AG09309 (cell line): Measurements from ENCODE around the gene ITGA5.
"Not testable (repeated sequence)": the region's sequence is repeated elsewhere in the genome, so short reads cannot be mapped to it uniquely, and the experiment has no call there.

Experiments
- DNase-seq: peaks from one replicate; pipeline ENCODE4 v3.0.0-alpha.2; 2010; ENCODE audit warnings: low read depth
- H3K4me3 ChIP-seq: 2 replicates; pipeline ENCODE4 v1.5.1; 2011; ENCODE audit warnings: mild to moderate bottlenecking, low read depth, low read length, moderate library complexity; ENCODE audit not compliant: control insufficient read depth
- CTCF ChIP-seq: IDR thresholded peaks from 2 replicates; pipeline ENCODE4 v1.5.1; 2011; ENCODE audit warnings: mild to moderate bottlenecking, low read depth, low read length, inconsistent platforms; ENCODE audit not compliant: insufficient read depth, control insufficient read depth; ENCODE audit errors: missing control alignments

The ITGA5 gene

GRCh38 chr12:54358945-54359761, 59.9 kb downstream of the ITGA5 start:
- H3K4me3 ChIP-seq = peak overlapping the region; percentile 78
- peak; percentile 98 for DNase-seq
- no peak for TF ChIP-seq CTCF

- peak overlapping the region; percentile 78 for H3K4me3 ChIP-seq
- TF ChIP-seq CTCF = no peak
- no peak for DNase-seq
These were observed 60.7 kb downstream of the ITGA5 start for GRCh38 chr12:54358191-54358944.

DNA sequence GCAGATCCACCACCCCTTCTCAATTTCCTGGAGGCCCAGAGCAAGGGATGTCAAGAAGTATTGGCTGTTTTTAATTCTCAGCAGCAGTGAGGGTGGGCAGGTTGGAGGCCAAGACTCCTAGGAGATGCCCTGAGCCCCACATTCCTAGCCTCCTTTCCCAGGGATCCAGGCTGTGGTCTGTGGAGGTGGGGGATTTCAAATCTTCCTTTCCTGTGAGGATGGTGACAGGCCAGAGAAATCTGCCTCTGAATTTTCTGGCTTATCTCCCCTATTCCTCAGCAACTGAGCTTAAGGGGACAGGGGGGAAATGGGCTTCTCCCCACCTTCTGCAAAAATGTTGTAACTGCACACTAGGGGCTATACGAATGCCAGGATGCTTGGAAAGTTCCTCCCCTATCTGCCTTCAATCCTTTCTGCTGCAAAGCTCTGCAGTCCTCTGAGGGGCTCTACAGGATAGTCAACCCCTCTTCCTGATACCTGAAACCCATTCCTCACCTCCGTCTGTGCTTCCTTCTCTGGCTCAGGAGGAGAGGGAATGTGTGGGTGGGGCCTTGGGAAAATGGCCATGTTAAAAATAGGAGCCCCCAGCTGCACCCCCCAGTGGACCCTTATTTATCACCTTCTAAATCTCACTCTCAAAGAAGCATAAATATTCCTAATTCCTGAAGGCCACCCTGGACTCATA, 61.4 kb downstream of the ITGA5 start:
- H3K4me3 ChIP-seq = no peak overlapping the region
- no peak for DNase-seq
- no peak for TF ChIP-seq CTCF

- H3K4me3 ChIP-seq = no peak overlapping the region
- no peak for DNase-seq
- no peak for TF ChIP-seq CTCF
These were observed 62.1 kb downstream of the ITGA5 start for GRCh38 chr12:54356951-54357356.

- no peak for TF ChIP-seq CTCF
- H3K4me3 ChIP-seq = no peak overlapping the region
- no peak for DNase-seq
These were observed 62.8 kb downstream of the ITGA5 start for GRCh38 chr12:54356228-54356627.

DNA sequence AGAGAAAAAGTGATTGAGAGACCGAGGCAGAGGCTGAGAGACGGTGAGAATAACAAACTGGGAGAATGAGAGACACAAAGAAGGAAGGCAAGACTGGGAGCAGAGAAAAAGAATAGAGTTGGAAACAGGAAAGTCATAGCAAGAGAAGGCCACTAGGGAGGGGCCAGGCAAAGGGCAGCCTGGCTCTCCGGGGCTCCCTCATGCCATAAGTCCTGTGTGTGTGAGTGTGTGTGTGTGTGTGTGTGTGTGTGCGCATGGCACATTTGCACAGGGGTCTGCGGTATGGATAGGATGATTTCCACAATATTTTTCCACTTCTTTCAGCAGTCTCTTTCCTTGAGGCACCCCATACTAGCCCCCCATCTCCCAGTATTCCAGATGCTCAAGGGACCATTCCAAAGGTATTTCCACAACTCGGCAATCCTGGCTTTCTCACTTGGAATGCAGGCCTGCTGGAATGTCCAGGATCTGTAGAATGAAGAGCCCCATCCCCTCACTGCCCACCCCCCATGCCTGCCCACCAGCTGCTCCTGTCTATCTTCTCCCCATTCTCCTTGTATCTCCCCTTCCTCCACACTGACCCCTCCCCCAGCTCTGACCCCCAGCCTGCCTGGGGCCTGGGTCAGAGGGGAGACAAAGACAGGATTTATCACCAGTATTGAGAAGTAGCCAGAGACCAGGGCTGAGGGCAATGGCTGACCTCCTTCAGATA, 63.8 kb downstream of the ITGA5 start:
- no peak for TF ChIP-seq CTCF
- H3K4me3 ChIP-seq = no peak overlapping the region
- DNase-seq = no peak

DNA sequence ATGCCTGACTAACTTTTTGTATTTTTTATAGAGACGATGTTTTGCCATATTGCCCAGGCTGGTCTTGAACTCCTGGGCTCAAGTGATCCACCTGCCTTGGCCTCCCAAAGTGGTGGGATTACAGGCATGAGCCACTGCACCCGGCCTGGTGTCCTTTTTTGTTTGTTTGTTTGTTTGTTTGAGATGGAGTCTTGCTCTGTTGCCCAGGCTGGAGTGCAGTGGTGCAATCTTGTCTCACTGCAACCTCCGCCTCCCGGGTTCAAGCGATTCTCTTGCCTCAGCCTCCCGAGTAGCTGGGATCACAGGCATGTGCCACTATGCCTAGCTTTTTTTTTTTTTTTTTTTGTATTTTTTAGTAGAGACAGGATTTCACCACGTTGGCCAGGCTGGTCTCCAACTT, 64.8 kb downstream of the ITGA5 start:
- H3K4me3 ChIP-seq, DNase-seq: not testable (repeated sequence)
